ENCODE measurements around the gene TRAPPC12.

The TRAPPC12 gene

GRCh38 chr2:3406501-3406900, 27.0 kb downstream of the TRAPPC12 start:
- DNase-seq (ENCODE audit: low read depth): no peak
- no peak overlapping the region for H3K4me3 ChIP-seq (ENCODE audit: low read length)
- TF ChIP-seq, protein P1, sequence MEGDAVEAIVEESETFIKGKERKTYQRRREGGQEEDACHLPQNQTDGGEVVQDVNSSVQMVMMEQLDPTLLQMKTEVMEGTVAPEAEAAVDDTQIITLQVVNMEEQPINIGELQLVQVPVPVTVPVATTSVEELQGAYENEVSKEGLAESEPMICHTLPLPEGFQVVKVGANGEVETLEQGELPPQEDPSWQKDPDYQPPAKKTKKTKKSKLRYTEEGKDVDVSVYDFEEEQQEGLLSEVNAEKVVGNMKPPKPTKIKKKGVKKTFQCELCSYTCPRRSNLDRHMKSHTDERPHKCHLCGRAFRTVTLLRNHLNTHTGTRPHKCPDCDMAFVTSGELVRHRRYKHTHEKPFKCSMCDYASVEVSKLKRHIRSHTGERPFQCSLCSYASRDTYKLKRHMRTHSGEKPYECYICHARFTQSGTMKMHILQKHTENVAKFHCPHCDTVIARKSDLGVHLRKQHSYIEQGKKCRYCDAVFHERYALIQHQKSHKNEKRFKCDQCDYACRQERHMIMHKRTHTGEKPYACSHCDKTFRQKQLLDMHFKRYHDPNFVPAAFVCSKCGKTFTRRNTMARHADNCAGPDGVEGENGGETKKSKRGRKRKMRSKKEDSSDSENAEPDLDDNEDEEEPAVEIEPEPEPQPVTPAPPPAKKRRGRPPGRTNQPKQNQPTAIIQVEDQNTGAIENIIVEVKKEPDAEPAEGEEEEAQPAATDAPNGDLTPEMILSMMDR (conservative IDR thresholded peaks at IDR 0.05; ENCODE audit: low read length): no peak

- DNase-seq (ENCODE audit: low read depth): no peak
- H3K4me3 ChIP-seq (ENCODE audit: low read length): no peak overlapping the region
- TF ChIP-seq, protein P1 (conservative IDR thresholded peaks at IDR 0.05; ENCODE audit: low read length): no peak
Observed at GRCh38 chr2:3408781-3409180, 29.3 kb downstream of the TRAPPC12 start.

- no peak for DNase-seq (ENCODE audit: low read depth)
- no peak overlapping the region for H3K4me3 ChIP-seq (ENCODE audit: low read length)
- TF ChIP-seq, protein P1 (conservative IDR thresholded peaks at IDR 0.05; ENCODE audit: low read length): no peak
Observed at GRCh38 chr2:3409627-3410170, 30.2 kb downstream of the TRAPPC12 start.

DNA sequence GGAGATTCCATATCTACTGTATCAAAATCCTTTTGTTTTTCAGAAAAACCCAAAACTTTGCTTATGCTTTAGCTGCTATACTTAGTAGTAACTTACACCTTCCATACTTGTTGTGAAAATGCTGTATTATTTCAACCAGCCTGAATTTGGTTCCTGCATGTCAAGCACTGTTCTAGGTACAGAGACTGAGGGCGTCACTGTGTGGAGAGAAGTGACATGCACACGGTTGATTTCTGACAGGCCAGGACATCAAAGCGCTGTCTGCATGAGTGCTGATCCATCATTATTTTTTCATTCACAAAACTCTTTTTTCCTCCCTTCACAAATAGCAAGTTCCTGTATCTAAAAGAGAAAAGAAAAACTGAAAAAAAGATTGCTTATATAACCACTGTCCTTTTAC, 31.6 kb downstream of the TRAPPC12 start:
- TF ChIP-seq, protein P1 (conservative IDR thresholded peaks at IDR 0.05; ENCODE audit: low read length): no peak
- no peak for DNase-seq (ENCODE audit: low read depth)
- H3K4me3 ChIP-seq (ENCODE audit: low read length): no peak overlapping the region

- DNase-seq (ENCODE audit: low read depth): no peak
- no peak overlapping the region for H3K4me3 ChIP-seq (ENCODE audit: low read length)
- TF ChIP-seq, protein P1 (conservative IDR thresholded peaks at IDR 0.05; ENCODE audit: low read length): no peak
Observed at GRCh38 chr2:3413697-3414096, 34.2 kb downstream of the TRAPPC12 start.

DNA sequence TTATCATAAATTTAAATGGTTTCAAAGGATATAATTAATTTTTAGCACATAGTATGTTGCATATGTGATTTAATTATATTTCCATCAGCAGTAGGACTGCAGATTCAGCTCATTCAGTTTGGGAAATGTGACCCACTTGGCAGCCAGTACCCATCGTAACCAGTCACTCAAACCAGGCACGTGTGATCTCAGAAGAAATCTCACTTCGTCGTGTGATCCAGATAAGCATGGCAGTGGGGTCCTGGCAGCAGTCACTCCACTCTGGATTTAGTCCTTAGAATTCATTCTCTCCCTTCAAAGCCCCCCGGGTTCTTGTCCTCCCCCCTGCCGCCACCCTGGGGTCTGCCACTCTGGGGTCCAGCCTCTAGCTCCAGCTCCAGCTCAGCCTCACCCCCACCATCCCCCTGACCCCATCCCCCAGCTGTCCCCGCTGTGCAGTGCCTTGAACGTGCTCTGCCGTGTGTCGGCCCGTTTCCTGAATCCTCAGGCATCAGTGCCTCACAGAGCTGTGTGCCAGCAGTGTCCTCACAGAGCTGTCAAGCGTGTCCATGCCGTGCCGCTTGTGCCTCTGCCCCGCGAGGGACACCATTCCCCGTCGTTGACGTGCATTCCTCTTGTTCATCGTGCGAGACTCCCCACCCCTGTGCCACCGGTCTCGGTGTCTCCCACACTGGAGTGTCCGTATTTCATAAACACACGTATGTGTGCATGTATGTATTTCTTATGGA, 34.8 kb downstream of the TRAPPC12 start:
- no peak overlapping the region for H3K4me3 ChIP-seq (ENCODE audit: low read length)
- TF ChIP-seq, protein P1 (conservative IDR thresholded peaks at IDR 0.05; ENCODE audit: low read length): no peak
- DNase-seq (ENCODE audit: low read depth): no peak

DNA sequence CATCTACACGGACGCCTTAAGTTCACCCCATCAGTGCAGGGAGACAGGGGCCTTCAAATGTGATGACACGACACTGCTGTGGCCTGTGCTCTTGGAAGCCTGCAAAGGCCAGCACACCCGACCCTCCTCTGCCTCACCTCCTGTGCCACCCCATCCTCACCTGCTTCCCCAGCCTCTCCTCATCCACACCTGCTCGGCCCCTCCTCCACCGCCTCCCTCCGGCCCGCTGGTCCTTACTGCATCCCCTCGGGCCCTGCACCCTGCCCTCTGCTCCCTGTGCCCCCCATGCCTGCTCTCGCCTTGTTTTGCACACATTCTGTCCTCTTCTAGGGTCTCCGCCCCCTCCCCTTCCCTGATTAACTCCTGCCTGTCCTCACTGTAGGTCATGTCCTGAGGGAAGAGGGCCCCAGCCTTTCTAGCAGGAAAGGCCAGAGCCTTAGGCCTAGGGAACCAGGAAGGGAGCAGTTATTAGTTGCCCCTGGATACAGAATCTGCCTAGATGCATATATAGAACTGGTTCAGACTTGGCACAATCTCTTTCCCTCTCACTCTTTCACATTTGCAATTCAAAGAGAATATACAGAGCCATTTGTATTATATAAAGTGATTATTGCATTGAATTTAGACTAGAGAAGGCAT, 39.4 kb downstream of the TRAPPC12 start:
- no peak for DNase-seq (ENCODE audit: low read depth)
- H3K4me3 ChIP-seq (ENCODE audit: low read length): no peak overlapping the region
- TF ChIP-seq, protein P1 (conservative IDR thresholded peaks at IDR 0.05; ENCODE audit: low read length): no peak

Data from AG10803 (cell line).